GM23338 (cell line): ENCODE data around the gene CEACAM3. TPM values are rescaled to one million over a fixed set of nuclear protein-coding genes. Genes with fewer than 3 reads are reported as not detected.

ENCODE experiments used
- ATAC-seq: fragments of 200-7000 bp; cut with Tn5 transposase; 3 replicates; pipeline ENCODE4 v1.9.1; 2020
- DNase-seq: peaks from one replicate; pipeline ENCODE4 v3.0.0-alpha.2; 2015; ENCODE audit warnings: low spot score
- H2AFZ ChIP-seq: fragments of 200-600 bp; sonication (generic); 2 replicates; pipeline ENCODE4 v1.8.0; 2016; ENCODE audit warnings: antibody characterized with exemption, mild to moderate bottlenecking, moderate library complexity
- H3F3A ChIP-seq: fragments of 200-600 bp; sonication (generic); replicated peaks from 2 replicates; pipeline ENCODE4 v1.8.0; 2017; ENCODE audit warnings: antibody characterized with exemption, mixed run types, low read depth
- H3K27ac ChIP-seq: fragments of 200-600 bp; sonication (generic); 2 replicates; pipeline ENCODE4 v1.6.1; 2016; ENCODE audit warnings: low read depth
- H3K27me3 ChIP-seq: fragments of 200-600 bp; sonication (generic); 2 replicates; pipeline ENCODE4 v1.8.0; 2016; ENCODE audit warnings: mild to moderate bottlenecking, mixed run types, moderate library complexity; ENCODE audit not compliant: insufficient read depth
- H3K36me3 ChIP-seq: fragments of 200-600 bp; sonication (generic); 2 replicates; pipeline ENCODE4 v1.8.0; 2016; ENCODE audit warnings: mild to moderate bottlenecking; ENCODE audit not compliant: insufficient read depth
- H3K4me1 ChIP-seq: fragments of 200-600 bp; sonication (generic); 2 replicates; pipeline ENCODE4 v1.8.0; 2016; ENCODE audit warnings: mild to moderate bottlenecking, moderate library complexity; ENCODE audit not compliant: insufficient read depth
- H3K4me2 ChIP-seq: fragments of 200-600 bp; sonication (generic); 2 replicates; pipeline ENCODE4 v1.7.1; 2017; ENCODE audit warnings: mixed run types
- H3K4me3 ChIP-seq: fragments of 200-600 bp; sonication (generic); 2 replicates; pipeline ENCODE4 v1.6.1; 2016; ENCODE audit warnings: mixed run types
- H3K79me2 ChIP-seq: fragments of 200-600 bp; sonication (generic); replicated peaks from 2 replicates; pipeline ENCODE4 v1.8.0; 2017; ENCODE audit warnings: mild to moderate bottlenecking; ENCODE audit not compliant: insufficient read depth
- H3K9me2 ChIP-seq: fragments of 200-600 bp; sonication (generic); 2 replicates; pipeline ENCODE4 v1.8.0; 2017; ENCODE audit not compliant: insufficient read depth
- H4K20me1 ChIP-seq: fragments of 200-600 bp; sonication (generic); replicated peaks from 2 replicates; pipeline ENCODE4 v1.8.0; 2017; ENCODE audit warnings: mild to moderate bottlenecking; ENCODE audit not compliant: insufficient read depth
- H3K27ac Mint-ChIP-seq: 2 replicates; pipeline ENCODE4 v1.8.0; 2020; ENCODE audit warnings: inconsistent platforms, mild to moderate bottlenecking, moderate library complexity, mixed read lengths
- H3K27me3 Mint-ChIP-seq: 3 replicates; pipeline ENCODE4 v1.8.0; 2022; ENCODE audit warnings: low read depth, mild to moderate bottlenecking, moderate library complexity, mixed read lengths, inconsistent platforms; ENCODE audit not compliant: insufficient read depth, poor library complexity
- H3K36me3 Mint-ChIP-seq: 3 replicates; pipeline ENCODE4 v1.8.0; 2021; ENCODE audit warnings: low read depth, mild to moderate bottlenecking, inconsistent platforms, moderate library complexity, mixed read lengths
- H3K4me1 Mint-ChIP-seq: 3 replicates; pipeline ENCODE4 v1.8.0; 2020; ENCODE audit warnings: mild to moderate bottlenecking, inconsistent platforms, mixed read lengths
- H3K4me3 Mint-ChIP-seq: 3 replicates; pipeline ENCODE4 v1.8.0; 2021; ENCODE audit warnings: moderate library complexity, mild to moderate bottlenecking, inconsistent platforms, mixed read lengths
- H3K9me3 Mint-ChIP-seq: 3 replicates; pipeline ENCODE4 v1.8.0; 2020; ENCODE audit warnings: moderate library complexity, mild to moderate bottlenecking, inconsistent platforms, mixed read lengths
- CREB1 ChIP-seq: fragments of 250-450 bp; sonication (Bioruptor Pico); IDR thresholded peaks from 2 replicates; pipeline ENCODE4 v1.5.0; 2020; ENCODE audit warnings: low read depth, mild to moderate bottlenecking, moderate library complexity
- EZH2 ChIP-seq: fragments of 200-600 bp; sonication (generic); IDR thresholded peaks from one replicate; pipeline ENCODE4 v1.8.0; 2017; ENCODE audit warnings: antibody characterized with exemption, mild to moderate bottlenecking, low read depth; ENCODE audit not compliant: unreplicated experiment
- EZH2phosphoT487 ChIP-seq: fragments of 200-600 bp; sonication (generic); IDR thresholded peaks from one replicate; pipeline ENCODE4 v1.8.1; 2018; ENCODE audit warnings: antibody characterized with exemption; ENCODE audit not compliant: unreplicated experiment
- JUNB ChIP-seq: IDR thresholded peaks from one replicate; pipeline ENCODE4 v1.6.1; 2016; ENCODE audit warnings: antibody characterized with exemption; ENCODE audit not compliant: unreplicated experiment
- NANOG ChIP-seq: IDR thresholded peaks from 2 replicates; pipeline ENCODE4 v1.6.1; 2016; ENCODE audit warnings: antibody characterized with exemption, borderline replicate concordance
- POLR2AphosphoS5 ChIP-seq: IDR thresholded peaks from 2 replicates; pipeline ENCODE4 v1.6.1; 2016; ENCODE audit warnings: antibody characterized with exemption, low read depth
- STAT1 ChIP-seq: IDR thresholded peaks from one replicate; pipeline ENCODE4 v1.6.1; 2016; ENCODE audit warnings: antibody characterized with exemption; ENCODE audit not compliant: unreplicated experiment
- ZNF114 ChIP-seq: fragments of 250-450 bp; sonication (Bioruptor Pico); IDR thresholded peaks from 2 replicates; pipeline ENCODE4 v1.5.0; 2020; ENCODE audit warnings: mild to moderate bottlenecking, moderate library complexity
- ZNF331 ChIP-seq: fragments of 250-450 bp; sonication (Bioruptor Pico); IDR thresholded peaks from 2 replicates; pipeline ENCODE4 v1.5.0; 2020; ENCODE audit warnings: low read depth, mild to moderate bottlenecking, moderate library complexity
- polyA plus RNA-seq: library from polyadenylated mRNA; unstranded; fragments of >200 nt; fragmentation: Nextera tagmentation; extraction: Ambion mirVana; gene quantifications from 2 replicates; pipeline ENCODE4 v1.2.1, GENCODE V29; 2016
- total RNA-seq: library from RNA; depleted of rRNA; stranded (reverse); fragments of >200 nt; shearing (Covaris generic); gene quantifications from 2 replicates; pipeline ENCODE4 v1.2.3, GENCODE V29; 2014
- TF ChIP-seq, protein P1 (sequence below): fragments of 250-450 bp; sonication (Bioruptor Pico); IDR thresholded peaks from 2 replicates; pipeline ENCODE4 v1.5.0; 2020; ENCODE audit warnings: mild to moderate bottlenecking, moderate library complexity
- TF ChIP-seq, protein P2 (sequence below): IDR thresholded peaks from one replicate; pipeline ENCODE4 v1.6.1; 2018; ENCODE audit warnings: antibody characterized with exemption; ENCODE audit not compliant: unreplicated experiment
- TF ChIP-seq, protein P3 (sequence below), 2 experiments: fragments of 200-600 bp in 1 of 2; sonication (generic) in 1 of 2; conservative IDR thresholded peaks; 2 replicates each; pipeline versions ENCODE4 v1.5.1 to v1.6.1; 2016 to 2017; ENCODE audit warnings: antibody characterized with exemption in 2 of 2, low read depth in 2 of 2, mild to moderate bottlenecking in 2 of 2, moderate library complexity in 1 of 2
- TF ChIP-seq, protein P4 (sequence below): IDR thresholded peaks from 2 replicates; pipeline ENCODE4 v1.6.1; 2016; ENCODE audit warnings: antibody characterized with exemption

Gene CEACAM3
- total and polyA plus RNA-seq, 2 experiments from 2014 or later: not detected

DNA sequence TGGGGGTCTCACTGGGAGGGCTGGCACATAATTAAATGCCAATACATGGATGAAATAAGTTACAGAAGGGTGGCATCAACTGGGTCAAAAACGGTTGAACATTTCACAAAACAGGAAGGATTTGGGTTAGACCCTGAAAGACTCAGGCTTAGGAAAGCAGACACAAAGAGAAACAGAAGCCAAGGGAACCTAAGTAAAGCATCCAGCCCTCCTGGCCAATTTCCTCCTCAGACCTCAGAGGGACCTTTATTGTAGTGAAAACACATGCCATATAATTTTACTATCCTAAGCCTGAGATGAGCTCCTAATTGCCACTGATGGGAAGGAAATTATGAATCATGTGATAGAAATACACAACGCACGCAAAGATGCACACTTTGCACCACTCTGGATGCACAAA, 12.1 kb upstream of the CEACAM3 start:
- no peaks in the 10 kb centered on the region for H3K36me3 Mint-ChIP-seq
- H3K9me2 ChIP-seq: no peaks in the 10 kb centered on the region
- no peak for TF ChIP-seq JUNB
- TF ChIP-seq, protein P1, sequence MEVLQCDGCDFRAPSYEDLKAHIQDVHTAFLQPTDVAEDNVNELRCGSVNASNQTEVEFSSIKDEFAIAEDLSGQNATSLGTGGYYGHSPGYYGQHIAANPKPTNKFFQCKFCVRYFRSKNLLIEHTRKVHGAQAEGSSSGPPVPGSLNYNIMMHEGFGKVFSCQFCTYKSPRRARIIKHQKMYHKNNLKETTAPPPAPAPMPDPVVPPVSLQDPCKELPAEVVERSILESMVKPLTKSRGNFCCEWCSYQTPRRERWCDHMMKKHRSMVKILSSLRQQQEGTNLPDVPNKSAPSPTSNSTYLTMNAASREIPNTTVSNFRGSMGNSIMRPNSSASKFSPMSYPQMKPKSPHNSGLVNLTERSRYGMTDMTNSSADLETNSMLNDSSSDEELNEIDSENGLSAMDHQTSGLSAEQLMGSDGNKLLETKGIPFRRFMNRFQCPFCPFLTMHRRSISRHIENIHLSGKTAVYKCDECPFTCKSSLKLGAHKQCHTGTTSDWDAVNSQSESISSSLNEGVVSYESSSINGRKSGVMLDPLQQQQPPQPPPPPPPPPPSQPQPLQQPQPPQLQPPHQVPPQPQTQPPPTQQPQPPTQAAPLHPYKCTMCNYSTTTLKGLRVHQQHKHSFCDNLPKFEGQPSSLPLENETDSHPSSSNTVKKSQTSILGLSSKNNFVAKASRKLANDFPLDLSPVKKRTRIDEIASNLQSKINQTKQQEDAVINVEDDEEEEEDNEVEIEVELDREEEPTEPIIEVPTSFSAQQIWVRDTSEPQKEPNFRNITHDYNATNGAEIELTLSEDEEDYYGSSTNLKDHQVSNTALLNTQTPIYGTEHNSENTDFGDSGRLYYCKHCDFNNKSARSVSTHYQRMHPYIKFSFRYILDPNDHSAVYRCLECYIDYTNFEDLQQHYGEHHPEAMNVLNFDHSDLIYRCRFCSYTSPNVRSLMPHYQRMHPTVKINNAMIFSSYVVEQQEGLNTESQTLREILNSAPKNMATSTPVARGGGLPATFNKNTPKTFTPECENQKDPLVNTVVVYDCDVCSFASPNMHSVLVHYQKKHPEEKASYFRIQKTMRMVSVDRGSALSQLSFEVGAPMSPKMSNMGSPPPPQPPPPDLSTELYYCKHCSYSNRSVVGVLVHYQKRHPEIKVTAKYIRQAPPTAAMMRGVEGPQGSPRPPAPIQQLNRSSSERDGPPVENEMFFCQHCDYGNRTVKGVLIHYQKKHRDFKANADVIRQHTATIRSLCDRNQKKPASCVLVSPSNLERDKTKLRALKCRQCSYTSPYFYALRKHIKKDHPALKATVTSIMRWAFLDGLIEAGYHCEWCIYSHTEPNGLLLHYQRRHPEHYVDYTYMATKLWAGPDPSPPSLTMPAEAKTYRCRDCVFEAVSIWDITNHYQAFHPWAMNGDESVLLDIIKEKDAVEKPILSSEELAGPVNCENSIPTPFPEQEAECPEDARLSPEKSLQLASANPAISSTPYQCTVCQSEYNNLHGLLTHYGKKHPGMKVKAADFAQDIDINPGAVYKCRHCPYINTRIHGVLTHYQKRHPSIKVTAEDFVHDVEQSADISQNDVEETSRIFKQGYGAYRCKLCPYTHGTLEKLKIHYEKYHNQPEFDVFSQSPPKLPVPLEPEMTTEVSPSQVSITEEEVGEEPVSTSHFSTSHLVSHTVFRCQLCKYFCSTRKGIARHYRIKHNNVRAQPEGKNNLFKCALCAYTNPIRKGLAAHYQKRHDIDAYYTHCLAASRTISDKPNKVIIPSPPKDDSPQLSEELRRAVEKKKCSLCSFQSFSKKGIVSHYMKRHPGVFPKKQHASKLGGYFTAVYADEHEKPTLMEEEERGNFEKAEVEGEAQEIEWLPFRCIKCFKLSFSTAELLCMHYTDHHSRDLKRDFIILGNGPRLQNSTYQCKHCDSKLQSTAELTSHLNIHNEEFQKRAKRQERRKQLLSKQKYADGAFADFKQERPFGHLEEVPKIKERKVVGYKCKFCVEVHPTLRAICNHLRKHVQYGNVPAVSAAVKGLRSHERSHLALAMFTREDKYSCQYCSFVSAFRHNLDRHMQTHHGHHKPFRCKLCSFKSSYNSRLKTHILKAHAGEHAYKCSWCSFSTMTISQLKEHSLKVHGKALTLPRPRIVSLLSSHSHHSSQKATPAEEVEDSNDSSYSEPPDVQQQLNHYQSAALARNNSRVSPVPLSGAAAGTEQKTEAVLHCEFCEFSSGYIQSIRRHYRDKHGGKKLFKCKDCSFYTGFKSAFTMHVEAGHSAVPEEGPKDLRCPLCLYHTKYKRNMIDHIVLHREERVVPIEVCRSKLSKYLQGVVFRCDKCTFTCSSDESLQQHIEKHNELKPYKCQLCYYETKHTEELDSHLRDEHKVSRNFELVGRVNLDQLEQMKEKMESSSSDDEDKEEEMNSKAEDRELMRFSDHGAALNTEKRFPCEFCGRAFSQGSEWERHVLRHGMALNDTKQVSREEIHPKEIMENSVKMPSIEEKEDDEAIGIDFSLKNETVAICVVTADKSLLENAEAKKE (CRISPR knock-in tag): no peak
- TF ChIP-seq, protein P2, sequence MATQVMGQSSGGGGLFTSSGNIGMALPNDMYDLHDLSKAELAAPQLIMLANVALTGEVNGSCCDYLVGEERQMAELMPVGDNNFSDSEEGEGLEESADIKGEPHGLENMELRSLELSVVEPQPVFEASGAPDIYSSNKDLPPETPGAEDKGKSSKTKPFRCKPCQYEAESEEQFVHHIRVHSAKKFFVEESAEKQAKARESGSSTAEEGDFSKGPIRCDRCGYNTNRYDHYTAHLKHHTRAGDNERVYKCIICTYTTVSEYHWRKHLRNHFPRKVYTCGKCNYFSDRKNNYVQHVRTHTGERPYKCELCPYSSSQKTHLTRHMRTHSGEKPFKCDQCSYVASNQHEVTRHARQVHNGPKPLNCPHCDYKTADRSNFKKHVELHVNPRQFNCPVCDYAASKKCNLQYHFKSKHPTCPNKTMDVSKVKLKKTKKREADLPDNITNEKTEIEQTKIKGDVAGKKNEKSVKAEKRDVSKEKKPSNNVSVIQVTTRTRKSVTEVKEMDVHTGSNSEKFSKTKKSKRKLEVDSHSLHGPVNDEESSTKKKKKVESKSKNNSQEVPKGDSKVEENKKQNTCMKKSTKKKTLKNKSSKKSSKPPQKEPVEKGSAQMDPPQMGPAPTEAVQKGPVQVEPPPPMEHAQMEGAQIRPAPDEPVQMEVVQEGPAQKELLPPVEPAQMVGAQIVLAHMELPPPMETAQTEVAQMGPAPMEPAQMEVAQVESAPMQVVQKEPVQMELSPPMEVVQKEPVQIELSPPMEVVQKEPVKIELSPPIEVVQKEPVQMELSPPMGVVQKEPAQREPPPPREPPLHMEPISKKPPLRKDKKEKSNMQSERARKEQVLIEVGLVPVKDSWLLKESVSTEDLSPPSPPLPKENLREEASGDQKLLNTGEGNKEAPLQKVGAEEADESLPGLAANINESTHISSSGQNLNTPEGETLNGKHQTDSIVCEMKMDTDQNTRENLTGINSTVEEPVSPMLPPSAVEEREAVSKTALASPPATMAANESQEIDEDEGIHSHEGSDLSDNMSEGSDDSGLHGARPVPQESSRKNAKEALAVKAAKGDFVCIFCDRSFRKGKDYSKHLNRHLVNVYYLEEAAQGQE: no peak
- TF ChIP-seq ZNF114: no peak
- no peak for TF ChIP-seq POLR2AphosphoS5
- no peak for TF ChIP-seq EZH2
- TF ChIP-seq NANOG: no peak
- TF ChIP-seq ZNF331 (CRISPR knock-in tag): no peak
- no peak for TF ChIP-seq EZH2phosphoT487
- TF ChIP-seq STAT1: no peak
- TF ChIP-seq, protein P3, sequence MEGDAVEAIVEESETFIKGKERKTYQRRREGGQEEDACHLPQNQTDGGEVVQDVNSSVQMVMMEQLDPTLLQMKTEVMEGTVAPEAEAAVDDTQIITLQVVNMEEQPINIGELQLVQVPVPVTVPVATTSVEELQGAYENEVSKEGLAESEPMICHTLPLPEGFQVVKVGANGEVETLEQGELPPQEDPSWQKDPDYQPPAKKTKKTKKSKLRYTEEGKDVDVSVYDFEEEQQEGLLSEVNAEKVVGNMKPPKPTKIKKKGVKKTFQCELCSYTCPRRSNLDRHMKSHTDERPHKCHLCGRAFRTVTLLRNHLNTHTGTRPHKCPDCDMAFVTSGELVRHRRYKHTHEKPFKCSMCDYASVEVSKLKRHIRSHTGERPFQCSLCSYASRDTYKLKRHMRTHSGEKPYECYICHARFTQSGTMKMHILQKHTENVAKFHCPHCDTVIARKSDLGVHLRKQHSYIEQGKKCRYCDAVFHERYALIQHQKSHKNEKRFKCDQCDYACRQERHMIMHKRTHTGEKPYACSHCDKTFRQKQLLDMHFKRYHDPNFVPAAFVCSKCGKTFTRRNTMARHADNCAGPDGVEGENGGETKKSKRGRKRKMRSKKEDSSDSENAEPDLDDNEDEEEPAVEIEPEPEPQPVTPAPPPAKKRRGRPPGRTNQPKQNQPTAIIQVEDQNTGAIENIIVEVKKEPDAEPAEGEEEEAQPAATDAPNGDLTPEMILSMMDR (conservative IDR thresholded peaks at IDR 0.05; ENCODE audit: low read depth in 2 of 2): no peak
- TF ChIP-seq CREB1: no peak
- TF ChIP-seq, protein P4, sequence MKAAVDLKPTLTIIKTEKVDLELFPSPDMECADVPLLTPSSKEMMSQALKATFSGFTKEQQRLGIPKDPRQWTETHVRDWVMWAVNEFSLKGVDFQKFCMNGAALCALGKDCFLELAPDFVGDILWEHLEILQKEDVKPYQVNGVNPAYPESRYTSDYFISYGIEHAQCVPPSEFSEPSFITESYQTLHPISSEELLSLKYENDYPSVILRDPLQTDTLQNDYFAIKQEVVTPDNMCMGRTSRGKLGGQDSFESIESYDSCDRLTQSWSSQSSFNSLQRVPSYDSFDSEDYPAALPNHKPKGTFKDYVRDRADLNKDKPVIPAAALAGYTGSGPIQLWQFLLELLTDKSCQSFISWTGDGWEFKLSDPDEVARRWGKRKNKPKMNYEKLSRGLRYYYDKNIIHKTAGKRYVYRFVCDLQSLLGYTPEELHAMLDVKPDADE: no peak
- no peaks in the 10 kb centered on the region for H3F3A ChIP-seq
- H3K9me3 Mint-ChIP-seq: no peaks in the 10 kb centered on the region
- H2AFZ ChIP-seq: no peak overlapping the region
- H3K4me1 ChIP-seq: no peaks in the 10 kb centered on the region
- peaks cover 12% of the 10 kb centered on the region for H3K4me1 Mint-ChIP-seq
- DNase-seq (no peak), ATAC-seq (no peak)
- no peak overlapping the region for H3K27ac ChIP-seq
- H3K27ac Mint-ChIP-seq: no peak overlapping the region
- H3K27me3 ChIP-seq: peaks cover 18% of the 10 kb centered on the region; the same call in 1 of the 2 replicates
- no peaks in the 10 kb centered on the region for H4K20me1 ChIP-seq
- no peak overlapping the region for H3K4me2 ChIP-seq
- H3K4me3 Mint-ChIP-seq: no peak overlapping the region
- H3K36me3 ChIP-seq: no peaks in the 10 kb centered on the region
- no peaks in the 10 kb centered on the region for H3K79me2 ChIP-seq
- H3K4me3 ChIP-seq: no peak overlapping the region
- peaks cover 18% of the 10 kb centered on the region for H3K27me3 Mint-ChIP-seq
